Upper lobe of right lung (tissue), 1 donor: ENCODE measurements around the gene MEGF11. TPM values are rescaled to one million over a fixed set of nuclear protein-coding genes. Genes with fewer than 3 reads are reported as not detected.

ENCODE experiments used
- ATAC-seq: fragments of 200-7000 bp; cut with Tn5 transposase; one replicate; pipeline ENCODE4 v1.9.1; 2020; ENCODE audit warnings: mild to moderate bottlenecking, moderate library complexity
- DNase-seq: peaks from one replicate; pipeline ENCODE4 v3.0.0-alpha.2; 2020
- H3K27ac ChIP-seq: fragments of 200-600 bp; one replicate; pipeline ENCODE4 v1.8.0; 2022
- H3K27me3 ChIP-seq: fragments of 200-600 bp; one replicate; pipeline ENCODE4 v1.8.0; 2022; ENCODE audit warnings: mild to moderate bottlenecking
- H3K36me3 ChIP-seq: fragments of 200-600 bp; one replicate; pipeline ENCODE4 v1.8.0; 2022
- H3K4me1 ChIP-seq: fragments of 200-600 bp; one replicate; pipeline ENCODE4 v1.8.0; 2022
- H3K4me3 ChIP-seq: fragments of 200-600 bp; one replicate; pipeline ENCODE4 v1.8.0; 2022; ENCODE audit warnings: mild to moderate bottlenecking
- H3K9me3 ChIP-seq: fragments of 200-600 bp; one replicate; pipeline ENCODE4 v1.8.0; 2022
- CTCF ChIP-seq: fragments of 200-600 bp; IDR thresholded peaks from one replicate; pipeline ENCODE4 v1.8.0; 2022; ENCODE audit warnings: antibody characterized with exemption
- intact Hi-C: fragments of 100-400 bp; cut with DNase I; formaldehyde crosslinking; loops from one replicate; pipeline ENCODE4 v1.11.0; 2022
- total RNA-seq: library from RNA; stranded (reverse); fragmentation: NEBNext Ultra II Directional; extraction: Animal tissue kit (Norgen Biotek cat#: 25700); gene quantifications from one replicate; pipeline ENCODE4 v1.2.1, GENCODE V29; 2021
- donor health status: DM: no; HTN: yes; CAD: no; lungs with severe emphysema.

Gene MEGF11
- total RNA-seq, 1 donor from 2014 or later, result 3.0 TPM

- intact Hi-C loops, result no loop called here
- TF ChIP-seq CTCF, result no peak
- ATAC-seq (no peak), DNase-seq (no peak)
- Histone ChIP-seq H3K4me3 (no peak overlapping the region), H3K36me3 (no peaks in the 10 kb centered on the region), H3K27ac (no peak overlapping the region), H3K4me1 (peaks cover 4% of the 10 kb centered on the region), H3K27me3 (peaks cover 24% of the 10 kb centered on the region), H3K9me3 (no peaks in the 10 kb centered on the region)
Observed at GRCh38 chr15:65982627-65983322, 270.8 kb downstream of the MEGF11 start.

- intact Hi-C loops, result no loop called here
- ATAC-seq (peak; percentile 76), DNase-seq (peak; percentile 72)
- Histone ChIP-seq H3K27me3 (peaks cover 24% of the 10 kb centered on the region), H3K36me3 (no peaks in the 10 kb centered on the region), H3K9me3 (no peaks in the 10 kb centered on the region), H3K4me1 (peaks cover 4% of the 10 kb centered on the region), H3K4me3 (no peak overlapping the region), H3K27ac (no peak overlapping the region)
- peak; percentile 5 for TF ChIP-seq CTCF
Observed at GRCh38 chr15:65981837-65982626, 271.5 kb downstream of the MEGF11 start.

GRCh38 chr15:65980824-65981456 lies 272.6 kb downstream of the MEGF11 start:
- H3K36me3 ChIP-seq, result no peaks in the 10 kb centered on the region
- ATAC-seq, result peak; percentile 93
- peaks cover 4% of the 10 kb centered on the region for H3K4me1 ChIP-seq
- peaks cover 24% of the 10 kb centered on the region for H3K27me3 ChIP-seq
- TF ChIP-seq CTCF, result peak; percentile 72
- no peaks in the 10 kb centered on the region for H3K9me3 ChIP-seq
- no peak overlapping the region for H3K4me3 ChIP-seq
- intact Hi-C loops, result no loop called here
- peak; percentile 81 for DNase-seq
- no peak overlapping the region for H3K27ac ChIP-seq

GRCh38 chr15:65979837-65980236 lies 273.7 kb downstream of the MEGF11 start:
- no peaks in the 10 kb centered on the region for H3K36me3 ChIP-seq
- DNase-seq (no peak), ATAC-seq (no peak)
- intact Hi-C loops, result no loop called here
- no peak overlapping the region for H3K27ac ChIP-seq
- H3K4me1 ChIP-seq, result peaks cover 4% of the 10 kb centered on the region
- H3K4me3 ChIP-seq, result no peak overlapping the region
- H3K27me3 ChIP-seq, result peaks cover 26% of the 10 kb centered on the region
- no peaks in the 10 kb centered on the region for H3K9me3 ChIP-seq
- TF ChIP-seq CTCF, result no peak

DNA sequence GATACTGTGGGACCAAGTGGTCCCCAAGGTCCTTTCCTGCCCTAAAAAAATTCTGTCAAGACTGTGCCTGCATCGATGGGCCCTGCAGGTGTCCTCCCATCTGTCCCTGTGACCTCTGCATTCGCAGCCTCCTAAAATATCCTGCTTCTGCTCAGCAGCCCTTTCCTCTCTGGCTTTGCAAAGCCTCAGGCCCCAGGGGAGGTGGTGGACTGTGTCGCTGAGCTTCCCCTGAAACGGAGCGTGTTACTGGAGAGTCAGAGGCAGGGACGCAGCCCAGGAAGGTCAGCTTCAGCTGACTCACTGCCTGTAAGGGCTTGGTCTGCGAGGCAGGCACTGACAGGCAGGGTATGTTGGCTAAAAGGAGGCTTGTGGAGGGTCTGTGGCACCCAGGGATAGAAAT lies 274.2 kb downstream of the MEGF11 start:
- DNase-seq, result no peak

More for the DNA sequence above, 274.2 kb downstream of the MEGF11 start:
- no peak for ATAC-seq
- H3K27ac ChIP-seq, result no peak overlapping the region
- H3K36me3 ChIP-seq, result no peaks in the 10 kb centered on the region
- H3K4me3 ChIP-seq, result no peak overlapping the region
- peaks cover 31% of the 10 kb centered on the region for H3K27me3 ChIP-seq
- TF ChIP-seq CTCF, result no peak
- intact Hi-C loops, result no loop called here
- peaks cover 4% of the 10 kb centered on the region for H3K4me1 ChIP-seq
- no peaks in the 10 kb centered on the region for H3K9me3 ChIP-seq
